ENCODE data around the gene TTC7B.

Gene TTC7B

DNA sequence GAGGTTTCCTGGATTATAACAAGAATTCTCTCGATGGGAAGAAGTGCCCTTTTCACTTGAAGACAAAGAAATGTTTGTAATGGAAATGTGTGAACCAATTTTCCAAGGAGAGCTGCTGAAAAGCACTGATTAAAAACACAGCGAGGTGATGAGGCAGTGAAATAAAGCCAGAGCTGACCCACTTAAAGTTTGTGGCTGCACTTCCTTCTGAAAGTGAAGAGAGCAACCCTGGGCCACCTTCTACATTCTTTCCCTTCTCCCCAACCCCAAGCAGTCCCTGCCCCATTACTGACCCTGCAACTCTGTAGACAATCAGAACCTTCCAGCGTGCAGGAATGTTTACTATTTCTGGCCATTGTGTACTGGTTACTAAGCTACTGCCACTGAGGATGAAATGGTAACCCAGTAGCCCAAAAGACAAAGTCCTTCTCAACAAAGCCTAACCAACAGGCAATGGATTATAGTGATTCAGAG is 173.9 kb downstream of the TTC7B start:
- H3K4me3 ChIP-seq (ENCODE audit: low read depth, low read length), result no peak overlapping the region
- DNase-seq (ENCODE audit: low read depth, low spot score), result no peak
- POLR2A ChIA-PET, result no interaction called here
- TF ChIP-seq, protein P1, sequence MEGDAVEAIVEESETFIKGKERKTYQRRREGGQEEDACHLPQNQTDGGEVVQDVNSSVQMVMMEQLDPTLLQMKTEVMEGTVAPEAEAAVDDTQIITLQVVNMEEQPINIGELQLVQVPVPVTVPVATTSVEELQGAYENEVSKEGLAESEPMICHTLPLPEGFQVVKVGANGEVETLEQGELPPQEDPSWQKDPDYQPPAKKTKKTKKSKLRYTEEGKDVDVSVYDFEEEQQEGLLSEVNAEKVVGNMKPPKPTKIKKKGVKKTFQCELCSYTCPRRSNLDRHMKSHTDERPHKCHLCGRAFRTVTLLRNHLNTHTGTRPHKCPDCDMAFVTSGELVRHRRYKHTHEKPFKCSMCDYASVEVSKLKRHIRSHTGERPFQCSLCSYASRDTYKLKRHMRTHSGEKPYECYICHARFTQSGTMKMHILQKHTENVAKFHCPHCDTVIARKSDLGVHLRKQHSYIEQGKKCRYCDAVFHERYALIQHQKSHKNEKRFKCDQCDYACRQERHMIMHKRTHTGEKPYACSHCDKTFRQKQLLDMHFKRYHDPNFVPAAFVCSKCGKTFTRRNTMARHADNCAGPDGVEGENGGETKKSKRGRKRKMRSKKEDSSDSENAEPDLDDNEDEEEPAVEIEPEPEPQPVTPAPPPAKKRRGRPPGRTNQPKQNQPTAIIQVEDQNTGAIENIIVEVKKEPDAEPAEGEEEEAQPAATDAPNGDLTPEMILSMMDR (IDR thresholded peaks at IDR 0.05; ENCODE audit: insufficient read depth, low read length, missing control alignments), result no peak
- CTCF ChIA-PET, result no interaction called here

- ChIA-PET POLR2A (no interaction called here), CTCF (no interaction called here)
- no peak for DNase-seq (ENCODE audit: low read depth, low spot score)
- TF ChIP-seq, protein P1 (IDR thresholded peaks at IDR 0.05; ENCODE audit: insufficient read depth, low read length, missing control alignments), result no peak
- no peak overlapping the region for H3K4me3 ChIP-seq (ENCODE audit: low read depth, low read length)
Observed at GRCh38 chr14:90641615-90642243, 174.5 kb downstream of the TTC7B start.

- no peak overlapping the region for H3K4me3 ChIP-seq (ENCODE audit: low read depth, low read length)
- CTCF ChIA-PET, result no interaction called here
- POLR2A ChIA-PET, result no interaction called here
- DNase-seq (ENCODE audit: low read depth, low spot score), result no peak
- TF ChIP-seq, protein P1 (IDR thresholded peaks at IDR 0.05; ENCODE audit: insufficient read depth, low read length, missing control alignments), result no peak
Observed at GRCh38 chr14:90641168-90641567, 175.1 kb downstream of the TTC7B start.

DNA sequence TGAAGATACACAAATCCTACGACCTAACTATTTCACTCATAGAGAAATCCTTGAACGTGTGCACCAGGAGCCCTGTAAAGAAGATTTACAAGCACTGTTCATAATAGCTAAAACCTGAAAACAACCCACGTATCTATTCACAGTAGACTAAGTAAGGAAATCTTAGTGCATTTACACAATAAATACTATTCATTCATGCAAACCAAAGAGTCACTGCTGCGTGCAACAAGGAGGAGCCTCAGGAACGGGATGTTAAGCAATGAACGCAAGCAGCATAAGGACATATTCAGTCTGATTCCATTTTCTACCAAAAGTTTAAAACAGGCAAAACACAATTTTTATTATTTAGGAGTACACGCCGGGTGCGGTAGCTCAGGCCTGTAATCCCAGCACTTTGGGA is 176.6 kb downstream of the TTC7B start:
- TF ChIP-seq, protein P1 (IDR thresholded peaks at IDR 0.05; ENCODE audit: insufficient read depth, low read length, missing control alignments), result no peak
- ChIA-PET POLR2A (no interaction called here), CTCF (no interaction called here)
- no peak overlapping the region for H3K4me3 ChIP-seq (ENCODE audit: low read depth, low read length)
- DNase-seq (ENCODE audit: low read depth, low spot score), result no peak

GRCh38 chr14:90632871-90633270 is 183.4 kb downstream of the TTC7B start:
- TF ChIP-seq, protein P1 (IDR thresholded peaks at IDR 0.05; ENCODE audit: insufficient read depth, low read length, missing control alignments), result no peak
- no peak for DNase-seq (ENCODE audit: low read depth, low spot score)
- CTCF ChIA-PET, result no interaction called here
- POLR2A ChIA-PET, result no interaction called here
- no peak overlapping the region for H3K4me3 ChIP-seq (ENCODE audit: low read depth, low read length)

DNA sequence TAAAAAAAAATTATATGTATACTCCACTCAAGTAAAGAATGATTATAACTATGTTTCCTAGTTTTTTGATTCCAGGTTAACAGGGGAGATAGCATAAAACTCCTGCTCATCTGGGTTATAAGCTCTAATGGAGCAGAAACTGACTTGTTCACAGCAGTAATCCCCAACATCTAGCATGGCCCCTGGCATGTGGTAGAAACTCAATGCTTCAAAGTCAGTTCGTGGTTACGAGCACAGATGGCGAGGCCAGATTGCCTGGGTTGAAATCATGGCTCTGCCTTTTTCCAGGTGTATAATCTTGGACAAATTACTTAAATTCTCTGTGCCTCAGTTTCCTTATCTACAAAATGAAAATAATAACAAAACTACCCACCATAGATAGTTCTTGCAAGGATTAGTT is 183.8 kb downstream of the TTC7B start:
- CTCF ChIA-PET, result no interaction called here
- no peak overlapping the region for H3K4me3 ChIP-seq (ENCODE audit: low read depth, low read length)
- DNase-seq (ENCODE audit: low read depth, low spot score), result no peak
- TF ChIP-seq, protein P1 (IDR thresholded peaks at IDR 0.05; ENCODE audit: insufficient read depth, low read length, missing control alignments), result no peak
- POLR2A ChIA-PET, result no interaction called here
